ENCODE measurements around the gene WT1.

GRCh38 chr11:32417806-32418205 is 17.5 kb downstream of the WT1 start:
- TF ChIP-seq EZH2 (IDR thresholded peaks at IDR 0.05; ENCODE audit: insufficient read depth, poor library complexity, severe bottlenecking): no peak
- no peak for TF ChIP-seq EZH2phosphoT487 (IDR thresholded peaks at IDR 0.05; ENCODE audit: insufficient read depth, low read depth)
